Mammary epithelial cell (primary cell): ENCODE data around the gene S1PR4.

ENCODE experiments used
- EZH2 ChIP-seq: IDR thresholded peaks from 2 replicates; pipeline ENCODE4 v1.6.1; 2012; ENCODE audit warnings: low read length, inconsistent platforms, borderline replicate concordance
- TF ChIP-seq, protein P1 (sequence below), 2 donors: IDR thresholded peaks in 1 of 2; conservative IDR thresholded peaks in 1 of 2; 2 replicates each; pipeline ENCODE4 v1.5.1; 2011 to 2012; ENCODE audit warnings: inconsistent platforms in 2 of 2, low read length in 2 of 2, mild to moderate bottlenecking in 2 of 2, control low read depth in 1 of 2, low read depth in 1 of 2; ENCODE audit not compliant: insufficient read depth in 1 of 2; ENCODE audit errors: extremely low read depth in 1 of 2

- TF ChIP-seq, protein P1, sequence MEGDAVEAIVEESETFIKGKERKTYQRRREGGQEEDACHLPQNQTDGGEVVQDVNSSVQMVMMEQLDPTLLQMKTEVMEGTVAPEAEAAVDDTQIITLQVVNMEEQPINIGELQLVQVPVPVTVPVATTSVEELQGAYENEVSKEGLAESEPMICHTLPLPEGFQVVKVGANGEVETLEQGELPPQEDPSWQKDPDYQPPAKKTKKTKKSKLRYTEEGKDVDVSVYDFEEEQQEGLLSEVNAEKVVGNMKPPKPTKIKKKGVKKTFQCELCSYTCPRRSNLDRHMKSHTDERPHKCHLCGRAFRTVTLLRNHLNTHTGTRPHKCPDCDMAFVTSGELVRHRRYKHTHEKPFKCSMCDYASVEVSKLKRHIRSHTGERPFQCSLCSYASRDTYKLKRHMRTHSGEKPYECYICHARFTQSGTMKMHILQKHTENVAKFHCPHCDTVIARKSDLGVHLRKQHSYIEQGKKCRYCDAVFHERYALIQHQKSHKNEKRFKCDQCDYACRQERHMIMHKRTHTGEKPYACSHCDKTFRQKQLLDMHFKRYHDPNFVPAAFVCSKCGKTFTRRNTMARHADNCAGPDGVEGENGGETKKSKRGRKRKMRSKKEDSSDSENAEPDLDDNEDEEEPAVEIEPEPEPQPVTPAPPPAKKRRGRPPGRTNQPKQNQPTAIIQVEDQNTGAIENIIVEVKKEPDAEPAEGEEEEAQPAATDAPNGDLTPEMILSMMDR (conservative IDR thresholded peaks at IDR 0.05 in 1 of 2, IDR thresholded peaks at IDR 0.05 in 1 of 2; ENCODE audit: extremely low read depth in 1 of 2, insufficient read depth in 1 of 2, low read depth in 1 of 2, low read length in 2 of 2), result no peak
- no peak for TF ChIP-seq EZH2
These were observed 37.9 kb upstream of the S1PR4 start for GRCh38 chr19:3140667-3141038.
